Thoracic aorta (tissue), 2 donors: Measurements from ENCODE around the gene RPUSD3. TPM values are rescaled to one million over a fixed set of nuclear protein-coding genes. Genes with fewer than 3 reads are reported as not detected.
"Not testable (repeated sequence)": the region's sequence is repeated elsewhere in the genome, so short reads cannot be mapped to it uniquely, and the experiment has no call there.

ENCODE experiments used
- ATAC-seq: fragments of 150-250 bp; one replicate; pipeline ENCODE4 v1.8.0; 2017; ENCODE audit warnings: low read depth; ENCODE audit not compliant: insufficient number of reproducible peaks, low FRiP score
- DNase-seq: peaks from one replicate; pipeline ENCODE4 v3.0.0-alpha.2; 2020; ENCODE audit warnings: low spot score
- H3K27ac ChIP-seq, 2 donors: fragments of 200-600 bp; sonication (generic); 1 replicate in 1 of 2; 2 replicates in 1 of 2; pipeline ENCODE4 v1.5.1; 2016; ENCODE audit warnings: mild to moderate bottlenecking in 2 of 2, moderate library complexity in 2 of 2
- H3K27me3 ChIP-seq: fragments of 200-600 bp; sonication (generic); replicated peaks from 2 replicates; pipeline ENCODE4 v1.6.0; 2016; ENCODE audit warnings: mild to moderate bottlenecking; ENCODE audit not compliant: insufficient read depth
- H3K36me3 ChIP-seq: fragments of 200-600 bp; sonication (generic); one replicate; pipeline ENCODE4 v1.5.1; 2016
- H3K4me1 ChIP-seq, 2 donors: fragments of 200-600 bp; sonication (generic); 1 replicate in 1 of 2; 2 replicates in 1 of 2; pipeline versions ENCODE4 v1.5.1 to v1.6.0; 2016; ENCODE audit warnings: low read depth in 2 of 2, mild to moderate bottlenecking in 1 of 2; ENCODE audit not compliant: control insufficient read depth in 1 of 2
- H3K4me3 ChIP-seq: fragments of 200-600 bp; sonication (generic); 2 replicates; pipeline ENCODE4 v1.5.1; 2016; ENCODE audit warnings: mild to moderate bottlenecking
- H3K9me3 ChIP-seq: fragments of 200-600 bp; sonication (generic); 2 replicates; pipeline ENCODE4 v1.5.1; 2016
- total RNA-seq, 2 donors: library from RNA; depleted of rRNA; stranded (reverse); fragments of >200 nt; gene quantifications; one replicate each; pipeline versions ENCODE4 v1.1.0 to v1.2.3, GENCODE V29; 2016
- TF ChIP-seq, protein P1 (sequence below): fragments of 200-600 bp; sonication (generic); IDR thresholded peaks from one replicate; pipeline ENCODE4 v1.5.1; 2019; ENCODE audit warnings: antibody characterized with exemption

The RPUSD3 gene
- total RNA-seq, 2 donors from 2014 or later = 24.5 to 41.3 TPM

DNA sequence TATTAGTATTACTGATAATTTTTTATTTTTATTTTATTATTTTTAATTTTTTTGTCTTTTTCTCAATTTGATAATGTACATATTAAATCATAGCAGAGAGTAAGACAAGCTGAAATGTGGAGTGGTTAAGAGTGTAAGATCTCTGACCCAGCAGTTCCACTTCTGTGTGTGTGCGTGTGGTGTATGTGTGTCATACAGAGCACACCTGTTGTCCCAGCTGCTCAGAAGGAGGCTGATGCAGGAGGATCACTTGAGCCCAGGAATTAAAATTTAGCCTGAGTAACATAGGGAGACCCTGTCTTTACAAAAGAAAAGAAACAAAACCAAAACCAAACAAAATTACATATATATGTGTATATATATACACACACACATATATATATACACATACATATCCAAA is 37.6 kb upstream of the RPUSD3 start:
- Histone ChIP-seq H3K36me3 (no peaks in the 10 kb centered on the region), H3K27ac (no peak overlapping the region), H3K4me1 (no peaks in the 10 kb centered on the region), H3K27me3 (no peaks in the 10 kb centered on the region), H3K4me3 (no peak overlapping the region), H3K9me3 (no peaks in the 10 kb centered on the region)
- DNase-seq = no peak
- TF ChIP-seq, protein P1, sequence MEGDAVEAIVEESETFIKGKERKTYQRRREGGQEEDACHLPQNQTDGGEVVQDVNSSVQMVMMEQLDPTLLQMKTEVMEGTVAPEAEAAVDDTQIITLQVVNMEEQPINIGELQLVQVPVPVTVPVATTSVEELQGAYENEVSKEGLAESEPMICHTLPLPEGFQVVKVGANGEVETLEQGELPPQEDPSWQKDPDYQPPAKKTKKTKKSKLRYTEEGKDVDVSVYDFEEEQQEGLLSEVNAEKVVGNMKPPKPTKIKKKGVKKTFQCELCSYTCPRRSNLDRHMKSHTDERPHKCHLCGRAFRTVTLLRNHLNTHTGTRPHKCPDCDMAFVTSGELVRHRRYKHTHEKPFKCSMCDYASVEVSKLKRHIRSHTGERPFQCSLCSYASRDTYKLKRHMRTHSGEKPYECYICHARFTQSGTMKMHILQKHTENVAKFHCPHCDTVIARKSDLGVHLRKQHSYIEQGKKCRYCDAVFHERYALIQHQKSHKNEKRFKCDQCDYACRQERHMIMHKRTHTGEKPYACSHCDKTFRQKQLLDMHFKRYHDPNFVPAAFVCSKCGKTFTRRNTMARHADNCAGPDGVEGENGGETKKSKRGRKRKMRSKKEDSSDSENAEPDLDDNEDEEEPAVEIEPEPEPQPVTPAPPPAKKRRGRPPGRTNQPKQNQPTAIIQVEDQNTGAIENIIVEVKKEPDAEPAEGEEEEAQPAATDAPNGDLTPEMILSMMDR = no peak
- ATAC-seq = no peak

DNA sequence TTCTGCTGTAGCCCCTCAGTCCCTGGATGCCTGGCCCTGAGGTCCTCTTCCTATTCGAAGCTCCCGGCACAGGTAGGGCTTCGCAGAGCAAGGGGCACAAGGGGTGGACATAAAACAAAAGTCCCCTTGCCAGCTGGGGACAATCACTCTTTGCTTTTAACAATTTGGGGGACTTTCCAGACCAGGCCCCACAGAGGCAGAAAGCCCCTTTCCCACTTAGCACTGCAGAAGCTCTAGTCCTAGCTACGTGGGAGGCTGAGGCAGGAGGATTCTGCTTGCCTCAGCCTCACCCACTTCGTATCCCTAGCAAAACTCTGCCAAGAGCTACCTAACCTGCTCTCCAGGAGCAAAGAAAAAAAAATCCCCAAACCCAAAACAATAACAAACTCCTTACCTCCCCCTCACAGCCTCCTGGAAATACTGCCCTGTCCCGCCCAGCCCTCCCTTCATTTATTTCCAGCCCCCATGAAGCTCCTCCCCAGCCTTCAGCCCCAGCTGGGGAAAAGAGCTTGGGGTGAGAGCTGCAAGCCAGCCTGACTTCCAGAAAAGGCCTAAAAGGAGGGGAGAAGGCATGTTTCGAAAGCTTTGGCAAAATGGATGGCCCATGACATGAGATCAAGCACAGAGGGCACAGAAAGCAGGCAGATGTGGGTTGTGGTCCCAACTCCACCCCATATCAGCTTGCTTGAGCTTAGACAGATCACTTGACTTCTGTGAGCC is 36.2 kb upstream of the RPUSD3 start, which contains the start of gene CIDEC:
CIDEC (minus strand) TSS at position 424 of the 720 bp plus-strand sequence. CDS start 1,767 bp downstream, outside the sequence.
- TF ChIP-seq, protein P1 = no peak
- DNase-seq (no peak), ATAC-seq (no peak)
- Histone ChIP-seq H3K27ac (no peak within 1 kb of the TSS), H3K36me3 (no peaks in the 10 kb centered on the region), H3K4me1 (no peaks in the 10 kb centered on the region), H3K4me3 (no peak within 1 kb of the TSS), H3K9me3 (no peaks in the 10 kb centered on the region), H3K27me3 (no peaks in the 10 kb centered on the region)

DNA sequence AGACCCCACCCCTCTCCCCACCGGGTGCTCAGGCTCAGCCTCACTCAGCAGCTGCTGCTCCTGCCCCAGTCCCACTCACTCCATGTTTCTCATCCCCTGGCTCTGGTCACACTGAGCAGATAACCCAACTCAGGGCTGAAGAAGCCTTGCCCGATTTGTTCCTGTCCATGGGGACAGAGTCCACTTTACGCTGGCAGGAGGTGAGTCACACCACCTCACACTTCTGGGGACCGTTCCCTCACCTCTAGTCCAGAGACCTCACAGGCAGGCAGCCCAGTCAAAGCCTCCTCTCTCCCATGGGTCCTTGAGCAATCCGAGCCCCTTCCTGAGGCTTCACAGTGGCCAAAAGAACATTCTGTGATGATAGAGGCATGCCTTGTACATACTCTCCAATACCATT is 34.9 kb upstream of the RPUSD3 start:
- no peak overlapping the region for H3K4me3 ChIP-seq
- H3K4me1 ChIP-seq = no peaks in the 10 kb centered on the region
- H3K36me3 ChIP-seq = no peaks in the 10 kb centered on the region
- TF ChIP-seq, protein P1 = no peak
- no peaks in the 10 kb centered on the region for H3K27me3 ChIP-seq
- H3K27ac ChIP-seq = no peak overlapping the region
- ATAC-seq (no peak), DNase-seq (no peak)
- no peaks in the 10 kb centered on the region for H3K9me3 ChIP-seq

DNA sequence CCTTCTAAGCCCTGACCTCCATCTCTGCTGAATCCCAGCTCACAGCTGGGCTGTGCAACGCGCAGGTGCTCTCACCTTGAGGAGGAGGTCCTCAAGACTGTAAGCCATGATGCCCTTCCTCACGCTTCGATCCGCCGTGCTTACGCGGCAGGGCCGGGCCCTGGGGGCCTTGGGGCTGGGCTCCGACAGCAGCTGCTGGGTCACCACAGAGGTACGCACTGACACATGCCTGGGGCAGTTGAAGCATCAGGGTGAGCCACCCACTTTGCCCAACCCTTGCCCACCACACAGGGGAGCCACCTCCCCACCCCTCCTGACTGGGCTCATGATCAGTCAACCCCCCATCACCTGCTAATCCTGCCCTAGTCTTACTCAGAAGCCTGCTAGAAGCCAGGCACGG is 33.2 kb upstream of the RPUSD3 start:
- no peak for ATAC-seq
- H3K27me3 ChIP-seq = no peaks in the 10 kb centered on the region
- H3K4me1 ChIP-seq = no peaks in the 10 kb centered on the region
- H3K36me3 ChIP-seq = no peaks in the 10 kb centered on the region
- H3K4me3 ChIP-seq = no peak overlapping the region
- no peak overlapping the region for H3K27ac ChIP-seq
- no peaks in the 10 kb centered on the region for H3K9me3 ChIP-seq
- TF ChIP-seq, protein P1 = no peak
- no peak for DNase-seq

DNA sequence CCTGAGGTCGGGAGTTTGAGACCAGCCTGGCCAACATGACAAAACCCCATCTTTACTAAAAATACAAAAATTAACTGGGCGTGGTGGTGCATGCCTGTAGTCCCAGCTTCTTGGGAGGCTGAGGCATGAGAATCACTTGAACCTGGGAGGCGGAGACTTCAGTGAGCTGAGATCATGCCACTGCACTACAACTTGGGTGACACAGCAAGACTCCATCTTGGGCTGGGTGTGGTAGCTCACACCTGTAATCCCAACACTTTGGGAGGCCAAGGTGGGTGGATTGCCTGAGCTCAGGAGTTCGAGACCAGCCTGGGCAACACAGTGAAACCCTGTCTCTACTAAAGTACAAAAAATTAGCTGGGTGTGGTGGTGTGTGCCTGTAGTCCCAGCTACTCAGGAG is 32.4 kb upstream of the RPUSD3 start:
- not testable (repeated sequence) for H3K9me3 ChIP-seq, DNase-seq, H3K27ac ChIP-seq, ATAC-seq, H3K4me1 ChIP-seq, H3K27me3 ChIP-seq, H3K4me3 ChIP-seq, H3K36me3 ChIP-seq

DNA sequence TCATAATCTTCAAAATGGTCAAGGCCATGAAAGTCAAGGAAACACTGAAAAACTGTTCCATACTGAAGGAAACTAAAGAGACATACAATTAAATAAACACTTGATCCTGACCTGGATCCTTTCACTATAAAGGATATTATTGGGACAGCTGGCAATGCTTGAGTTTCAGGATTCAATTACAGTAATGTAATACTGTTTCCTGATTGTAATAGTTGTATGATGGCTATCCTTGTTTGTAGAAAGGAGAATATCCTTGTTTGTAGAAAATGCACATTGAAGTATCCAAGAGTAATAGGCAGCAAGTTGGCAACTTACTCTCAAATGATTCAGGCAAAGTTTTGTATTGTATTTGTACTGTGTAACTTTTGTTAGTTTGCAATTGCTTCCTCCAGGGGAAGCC is 31.6 kb upstream of the RPUSD3 start:
- Histone ChIP-seq H3K4me3 (no peak overlapping the region), H3K27ac (no peak overlapping the region), H3K27me3 (no peaks in the 10 kb centered on the region), H3K36me3 (no peaks in the 10 kb centered on the region), H3K9me3 (no peaks in the 10 kb centered on the region), H3K4me1 (no peaks in the 10 kb centered on the region)
- DNase-seq = no peak
- TF ChIP-seq, protein P1 = no peak
- no peak for ATAC-seq

DNA sequence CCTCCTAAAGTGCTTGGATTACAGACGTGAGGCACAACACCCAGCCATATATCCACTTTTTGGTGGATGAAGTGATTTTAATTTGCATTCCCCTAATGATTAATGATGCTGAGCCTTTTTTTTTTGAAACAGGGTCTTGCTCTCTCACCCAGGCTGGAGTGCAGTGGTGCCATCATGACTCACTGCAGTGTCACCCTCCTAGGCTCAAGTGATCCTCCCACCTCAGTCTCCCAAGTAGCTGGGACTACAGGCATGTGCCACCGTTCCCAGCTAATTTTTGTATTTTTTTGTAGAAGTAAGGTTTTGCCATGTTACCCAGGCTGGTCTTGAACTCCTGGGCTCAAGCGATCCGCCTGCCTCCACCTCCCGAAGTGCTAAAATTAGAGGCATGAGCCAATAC is 28.3 kb upstream of the RPUSD3 start:
- not testable (repeated sequence) for H3K27me3 ChIP-seq, H3K27ac ChIP-seq, H3K9me3 ChIP-seq, DNase-seq, H3K4me1 ChIP-seq, ATAC-seq, H3K4me3 ChIP-seq, H3K36me3 ChIP-seq
